Posterior cingulate gyrus (tissue), 11 donors: ENCODE results near the gene PTGIS.
A peak's percentile ranks its signal among the peaks of the same experiment; 100 is the strongest.

Source experiments
- DNase-seq, 10 donors: peaks; one replicate each; pipeline versions ENCODE4 v3.0.0 to v3.0.0-alpha.2; 2020 to 2021; ENCODE audit warnings: mixed read lengths in 3 of 10
- intact Hi-C: fragments of 100-400 bp; cut with DNase I; formaldehyde crosslinking; loops from one replicate; pipeline ENCODE4 v1.15.1; 2023

Gene PTGIS

GRCh38 chr20:49481116-49481515 lies 86.8 kb downstream of the PTGIS start:
- intact Hi-C loops = loop anchor here (10.0 kb wide), 1 partner anchor 96 kb away; no protein-coding TSS in a partner anchor
- no peak for DNase-seq

GRCh38 chr20:49480236-49480635 lies 87.7 kb downstream of the PTGIS start:
- intact Hi-C loops = loop anchor here (10.0 kb wide), 1 partner anchor 95 kb away; no protein-coding TSS in a partner anchor
- DNase-seq = no peak

GRCh38 chr20:49479785-49480184 lies 88.2 kb downstream of the PTGIS start:
- DNase-seq = no peak
- intact Hi-C loops = loop anchor here (10.0 kb wide), 1 partner anchor 95 kb away; no protein-coding TSS in a partner anchor

- intact Hi-C loops = no loop called here
- DNase-seq = no peak
Observed at GRCh38 chr20:49478754-49479689, 88.9 kb downstream of the PTGIS start.

GRCh38 chr20:49478266-49478665 lies 89.7 kb downstream of the PTGIS start:
- DNase-seq = no peak

GRCh38 chr20:49477200-49477599 lies 90.7 kb downstream of the PTGIS start:
- no peak for DNase-seq
- intact Hi-C loops = no loop called here

More at GRCh38 chr20:49478266-49478665, 89.7 kb downstream of the PTGIS start:
- intact Hi-C loops = no loop called here

GRCh38 chr20:49476016-49476355 lies 92.0 kb downstream of the PTGIS start:
- no peak for DNase-seq
- intact Hi-C loops = no loop called here

GRCh38 chr20:49475292-49476015 lies 92.5 kb downstream of the PTGIS start:
- no peak for DNase-seq
- intact Hi-C loops = no loop called here

- DNase-seq = no peak
- intact Hi-C loops = no loop called here
Observed at GRCh38 chr20:49471397-49471796, 96.5 kb downstream of the PTGIS start.

- intact Hi-C loops = no loop called here
- DNase-seq = no peak
Observed at GRCh38 chr20:49470922-49471321, 97.0 kb downstream of the PTGIS start.

- DNase-seq = peak in 2 of 10 donors; percentile 24 to 53
- intact Hi-C loops = no loop called here
Observed at GRCh38 chr20:49469060-49469459, 98.9 kb downstream of the PTGIS start.

- DNase-seq = peak in 1 of 10 donors; percentile 47
- intact Hi-C loops = no loop called here
Observed at GRCh38 chr20:49468412-49468811, 99.5 kb downstream of the PTGIS start.

GRCh38 chr20:49466114-49466912 lies 101.6 kb downstream of the PTGIS start:
- no peak for DNase-seq
- intact Hi-C loops = no loop called here

- intact Hi-C loops = no loop called here
Observed at GRCh38 chr20:49464556-49464955, 103.4 kb downstream of the PTGIS start.

GRCh38 chr20:49462626-49463025 lies 105.3 kb downstream of the PTGIS start:
- intact Hi-C loops = no loop called here
- peak in 1 of 10 donors; percentile 36 for DNase-seq

More at GRCh38 chr20:49464556-49464955, 103.4 kb downstream of the PTGIS start:
- DNase-seq = peak in 2 of 10 donors; percentile 41

GRCh38 chr20:49461894-49462620 lies 105.9 kb downstream of the PTGIS start:
- intact Hi-C loops = no loop called here

GRCh38 chr20:49460916-49461315 lies 107.0 kb downstream of the PTGIS start:
- intact Hi-C loops = no loop called here
- DNase-seq = peak in 2 of 10 donors; percentile 20 to 55

More at GRCh38 chr20:49461894-49462620, 105.9 kb downstream of the PTGIS start:
- peak in 2 of 10 donors; percentile 7 to 17 for DNase-seq

GRCh38 chr20:49460131-49460530 lies 107.8 kb downstream of the PTGIS start:
- DNase-seq = peak in 2 of 10 donors; percentile 24 to 27
- intact Hi-C loops = no loop called here

GRCh38 chr20:49459684-49460083 lies 108.3 kb downstream of the PTGIS start:
- intact Hi-C loops = no loop called here
- DNase-seq = peak in 1 of 10 donors; percentile 7

GRCh38 chr20:49457444-49457843 lies 110.5 kb downstream of the PTGIS start:
- intact Hi-C loops = no loop called here
- DNase-seq = no peak
